CD4-positive, alpha-beta T cell treated with Interleukin-15 for 4 hours (primary cell): ENCODE measurements around the gene RBBP5.
"Not testable (repeated sequence)": the region's sequence is repeated elsewhere in the genome, so short reads cannot be mapped to it uniquely, and the experiment has no call there.

ENCODE experiments used
- DNase-seq: peaks from one replicate; pipeline ENCODE4 v3.0.0-alpha.2; 2020; ENCODE audit warnings: low spot score

The RBBP5 gene, protein sequence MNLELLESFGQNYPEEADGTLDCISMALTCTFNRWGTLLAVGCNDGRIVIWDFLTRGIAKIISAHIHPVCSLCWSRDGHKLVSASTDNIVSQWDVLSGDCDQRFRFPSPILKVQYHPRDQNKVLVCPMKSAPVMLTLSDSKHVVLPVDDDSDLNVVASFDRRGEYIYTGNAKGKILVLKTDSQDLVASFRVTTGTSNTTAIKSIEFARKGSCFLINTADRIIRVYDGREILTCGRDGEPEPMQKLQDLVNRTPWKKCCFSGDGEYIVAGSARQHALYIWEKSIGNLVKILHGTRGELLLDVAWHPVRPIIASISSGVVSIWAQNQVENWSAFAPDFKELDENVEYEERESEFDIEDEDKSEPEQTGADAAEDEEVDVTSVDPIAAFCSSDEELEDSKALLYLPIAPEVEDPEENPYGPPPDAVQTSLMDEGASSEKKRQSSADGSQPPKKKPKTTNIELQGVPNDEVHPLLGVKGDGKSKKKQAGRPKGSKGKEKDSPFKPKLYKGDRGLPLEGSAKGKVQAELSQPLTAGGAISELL

GRCh38 chr1:205121660-205122488 is at the start of gene RBBP5:
Gene RBBP5 (minus strand): TSS chr1:205121978. CDS start chr1:205121873, 105 bp downstream.
- peak; percentile 97 for DNase-seq

DNA sequence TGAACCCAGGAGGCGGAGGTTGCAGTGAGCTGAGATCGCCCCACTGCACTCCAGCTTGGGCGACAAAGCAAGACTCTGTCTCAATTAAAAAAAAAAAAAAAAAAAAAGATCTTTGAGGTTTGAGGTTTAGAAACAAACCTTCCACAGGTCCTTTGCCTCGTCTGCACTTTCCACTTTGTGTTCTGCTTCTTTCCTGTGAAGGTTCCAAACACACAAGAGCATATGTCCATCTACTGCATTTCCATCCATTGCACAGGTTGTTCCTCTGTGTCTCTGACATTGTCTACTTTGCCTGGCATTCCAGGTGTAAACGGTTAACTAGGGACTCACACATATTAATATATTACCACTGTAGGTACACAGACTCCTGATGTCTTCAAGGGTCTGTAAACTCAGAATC is 49.6 kb upstream of the RBBP5 start:
- DNase-seq = peak; percentile 4

DNA sequence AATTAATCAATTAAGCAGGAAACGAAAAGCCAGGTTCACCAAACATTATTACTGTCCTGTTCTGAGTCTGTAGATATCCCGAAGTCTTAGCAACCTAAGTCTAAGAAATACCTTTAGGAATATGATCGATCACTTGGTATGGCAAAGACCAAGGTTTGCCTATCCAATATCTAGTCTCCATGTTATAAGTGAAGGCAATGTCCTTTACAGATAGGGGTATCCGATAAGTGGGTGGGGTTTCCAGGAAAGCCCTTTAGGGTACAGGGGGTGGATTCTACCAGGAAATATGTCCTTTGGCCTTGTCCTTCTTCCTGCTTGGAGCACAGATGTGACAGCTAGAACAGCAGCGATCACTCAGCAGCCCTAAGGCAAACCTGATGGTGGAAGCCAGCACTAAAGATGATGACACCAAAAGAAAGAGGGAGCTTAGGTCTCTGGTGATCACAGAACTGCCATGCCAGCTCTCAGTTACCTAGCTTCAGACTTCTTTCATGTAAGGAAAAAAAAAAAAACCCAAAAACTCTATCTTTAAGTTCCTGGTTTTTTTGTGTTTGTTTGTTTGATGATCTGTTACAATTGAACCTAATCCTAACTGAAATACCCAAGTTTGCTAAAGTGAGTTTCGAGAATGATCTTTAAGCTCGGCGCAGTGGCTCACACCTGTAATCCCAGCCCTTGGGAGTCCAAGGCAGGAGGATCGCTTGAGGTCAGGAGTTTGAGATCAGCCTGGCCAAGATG is 48.9 kb upstream of the RBBP5 start:
- DNase-seq = no peak

DNA sequence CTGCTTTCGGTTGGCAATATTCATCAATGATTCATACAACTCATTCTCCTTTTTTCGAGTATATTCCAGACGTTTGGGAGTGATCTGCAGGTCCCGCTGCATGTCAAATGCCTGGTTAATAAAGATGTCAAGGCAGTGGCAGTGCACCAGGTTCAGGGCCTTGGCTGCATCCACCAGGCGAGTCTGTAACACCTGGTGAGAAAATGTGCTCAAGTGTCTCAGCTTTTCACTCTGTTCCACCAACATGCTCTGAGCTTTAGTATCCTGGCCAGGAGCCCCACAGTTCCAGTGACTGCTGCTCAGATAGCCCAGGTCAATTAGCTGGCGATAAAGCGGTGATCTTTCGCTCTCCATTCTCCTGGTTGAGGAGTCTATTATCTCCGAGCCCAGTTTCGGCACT is 47.5 kb upstream of the RBBP5 start:
- DNase-seq = no peak

DNA sequence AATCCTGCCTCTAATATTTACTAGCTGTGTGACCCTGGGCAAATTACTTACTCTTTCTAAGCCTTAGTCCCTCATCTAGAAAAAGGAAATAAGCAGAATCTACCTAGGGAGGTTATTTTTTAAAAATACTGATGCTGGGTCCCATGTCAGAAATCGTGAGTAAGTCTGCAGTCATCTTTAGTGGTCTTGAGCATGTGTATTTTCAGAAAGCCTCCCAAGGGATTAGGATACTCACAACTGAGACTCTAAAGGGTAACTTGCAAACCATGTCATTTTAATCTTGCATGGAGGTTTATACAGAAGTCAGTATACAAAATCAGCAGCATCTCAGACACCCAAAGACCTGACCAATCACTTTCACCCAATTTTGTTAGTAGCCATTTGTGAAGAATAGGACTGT is 46.5 kb upstream of the RBBP5 start:
- DNase-seq = no peak

DNA sequence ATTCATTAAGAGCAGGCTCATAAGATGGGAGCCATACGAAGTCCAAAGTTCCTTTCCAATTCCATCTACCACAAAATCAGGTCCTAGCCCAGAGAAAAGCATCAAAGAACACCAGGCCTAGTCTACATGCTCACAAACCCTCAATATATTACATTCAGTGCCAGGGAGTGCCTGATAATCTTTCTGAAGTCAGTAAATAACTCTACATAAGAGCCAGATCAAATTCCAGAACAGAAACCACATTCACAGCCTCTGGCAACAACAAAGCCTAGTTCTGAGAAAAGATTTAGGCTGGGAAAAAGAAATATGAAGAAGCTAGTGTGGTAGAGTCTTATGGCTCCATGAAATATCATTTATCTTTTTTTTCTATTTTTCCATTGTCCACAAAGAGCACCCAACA is 40.5 kb upstream of the RBBP5 start:
- no peak for DNase-seq

DNA sequence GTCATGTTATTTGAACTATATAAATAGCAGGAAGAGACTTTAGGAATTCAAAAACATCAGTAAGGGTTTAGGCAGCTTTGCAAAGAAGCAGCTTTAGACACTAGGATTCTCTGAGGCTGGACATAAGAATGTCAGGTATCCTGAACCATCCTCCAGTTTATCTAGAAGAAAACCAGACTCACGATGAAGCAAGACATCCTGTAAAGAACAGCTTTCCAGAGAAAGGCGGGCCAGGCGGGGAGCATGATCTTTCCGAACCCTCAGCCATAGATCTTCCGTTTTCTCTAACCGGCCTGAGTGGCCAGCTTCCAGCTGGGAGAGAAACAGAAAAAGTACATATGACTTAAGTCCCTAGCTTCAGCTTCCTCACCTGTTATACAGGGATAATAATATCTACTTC is 39.3 kb upstream of the RBBP5 start:
- DNase-seq = no peak

DNA sequence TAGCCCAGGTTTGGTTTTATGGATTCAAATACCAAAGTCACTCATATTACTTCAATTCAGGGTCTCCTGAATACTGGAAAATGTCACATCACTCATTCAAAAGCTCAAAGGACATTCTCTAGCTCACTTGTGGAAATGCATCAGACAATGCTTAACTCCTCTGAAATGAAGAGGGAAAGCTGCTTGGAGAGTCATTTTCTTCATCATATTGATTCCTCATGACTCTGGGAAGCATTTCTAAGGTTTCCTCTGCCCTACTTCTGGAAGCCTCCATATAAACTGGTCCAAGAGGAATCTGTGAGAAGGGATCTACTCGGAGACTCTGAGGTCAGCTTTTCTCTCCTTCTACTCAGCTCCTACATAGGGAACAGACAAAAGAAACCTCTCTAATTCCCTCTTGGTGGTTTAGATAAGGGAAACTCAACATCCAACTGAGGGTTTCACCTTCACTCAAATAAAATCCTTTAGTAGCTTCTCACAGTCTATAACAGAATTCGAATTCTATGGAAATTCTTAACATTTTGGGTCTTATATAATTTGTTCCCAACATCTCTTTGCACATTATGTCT is 36.4 kb upstream of the RBBP5 start:
- DNase-seq = no peak

DNA sequence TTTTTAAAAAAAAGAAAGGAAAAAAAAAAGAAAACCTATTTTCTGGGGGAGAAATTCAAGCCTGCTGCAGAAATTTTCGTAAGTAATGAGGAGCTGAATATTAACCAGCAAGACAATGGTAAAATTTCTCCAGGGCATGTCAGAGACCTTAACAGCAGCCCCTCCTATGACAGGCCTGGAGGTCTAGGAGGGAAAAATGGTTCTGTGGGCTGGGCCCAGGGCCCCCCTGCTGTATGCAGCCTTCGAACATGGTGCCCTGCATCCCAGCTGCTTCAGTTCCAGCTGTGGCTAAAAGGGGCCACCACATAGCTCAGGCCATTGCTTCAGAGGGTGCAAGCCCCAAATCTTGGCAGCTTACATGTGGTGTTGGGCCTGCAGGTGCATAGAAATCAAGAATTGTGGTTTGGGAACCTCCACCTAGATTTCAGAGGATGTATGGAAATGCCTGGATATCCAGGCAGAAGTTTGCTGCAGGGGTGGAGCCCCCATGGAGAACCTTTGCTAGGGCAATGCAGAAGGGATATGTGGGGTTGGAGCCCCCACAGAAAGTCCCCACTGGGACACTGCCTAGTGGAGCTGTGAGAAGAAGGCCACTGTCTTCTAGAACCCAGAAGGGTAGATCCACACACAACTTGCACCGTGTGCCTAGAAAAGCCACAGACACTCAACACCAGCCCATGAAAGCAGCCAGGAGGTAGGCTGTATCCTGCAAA is 34.0 kb upstream of the RBBP5 start:
- not testable (repeated sequence) for DNase-seq

DNA sequence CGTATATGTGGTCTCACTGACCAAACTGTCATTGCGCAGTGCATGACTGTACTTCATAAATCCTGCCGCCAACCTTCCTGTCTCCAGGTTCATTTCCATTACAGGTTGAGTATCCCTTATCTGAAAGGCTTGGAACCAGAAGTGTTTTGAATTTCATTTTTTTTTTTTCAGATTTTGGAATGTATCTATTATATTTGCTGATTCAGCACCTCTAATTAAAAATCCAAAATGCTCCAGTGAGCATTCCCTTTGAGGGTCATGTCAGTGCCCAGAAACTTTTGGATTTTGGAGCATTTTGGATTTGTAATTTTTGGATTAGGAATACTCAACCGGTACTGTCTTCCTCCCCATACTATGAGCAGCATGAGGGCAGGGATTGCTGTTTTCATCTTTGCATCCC is 30.7 kb upstream of the RBBP5 start:
- DNase-seq = no peak

- DNase-seq = no peak
Observed at GRCh38 chr1:205150651-205151428, 29.1 kb upstream of the RBBP5 start.

DNA sequence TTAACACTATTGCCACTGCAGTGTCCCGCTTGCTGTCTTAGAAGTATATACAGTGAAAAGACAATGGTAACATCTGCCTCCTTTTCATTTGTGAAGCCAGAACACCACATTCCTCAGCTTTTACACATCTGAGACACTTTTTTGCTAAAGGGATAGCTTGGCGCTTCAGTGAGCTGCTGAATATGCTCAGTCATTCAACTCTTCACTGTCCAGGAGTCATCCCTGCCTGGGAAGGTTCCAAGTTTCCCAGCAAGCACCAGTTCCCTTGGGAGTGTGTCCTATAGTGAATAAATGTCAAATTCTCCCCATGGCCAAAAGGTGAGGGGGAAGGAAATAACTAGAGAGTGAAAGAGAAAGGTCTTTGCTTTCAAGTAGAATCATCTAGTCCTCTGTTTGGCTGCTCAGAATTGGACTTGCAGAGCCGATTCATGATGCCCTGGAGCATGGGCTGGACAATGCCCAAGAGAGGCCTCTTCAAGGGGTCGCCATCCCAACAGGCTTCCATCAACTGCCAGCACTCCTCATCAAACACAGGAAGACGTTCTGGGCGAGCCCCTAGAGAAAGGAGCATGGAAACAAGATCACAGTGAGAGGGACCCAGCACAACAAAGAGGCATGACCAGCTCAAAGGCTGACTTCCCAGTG is 25.5 kb upstream of the RBBP5 start:
- no peak for DNase-seq

GRCh38 chr1:205144751-205145150 is 23.0 kb upstream of the RBBP5 start:
- no peak for DNase-seq

GRCh38 chr1:205144046-205144720 is 22.4 kb upstream of the RBBP5 start:
- no peak for DNase-seq

DNA sequence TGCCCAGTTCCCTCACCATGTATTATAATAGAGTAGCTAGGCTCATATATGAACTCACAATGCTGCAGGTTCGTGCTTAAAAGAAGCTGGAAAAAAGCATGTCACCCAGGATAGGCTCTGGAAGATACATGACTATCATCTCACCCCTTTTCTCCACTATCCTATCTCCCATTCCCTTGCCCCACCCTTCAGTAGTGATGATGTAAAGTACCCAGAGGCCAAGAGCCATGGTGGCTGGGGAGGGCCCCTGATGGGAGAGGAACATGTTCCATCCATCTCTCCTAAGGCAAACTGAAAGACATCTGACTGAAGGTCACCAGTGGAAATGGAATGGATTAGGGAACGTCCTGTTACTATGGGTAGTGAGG is 20.3 kb upstream of the RBBP5 start:
- DNase-seq = no peak

DNA sequence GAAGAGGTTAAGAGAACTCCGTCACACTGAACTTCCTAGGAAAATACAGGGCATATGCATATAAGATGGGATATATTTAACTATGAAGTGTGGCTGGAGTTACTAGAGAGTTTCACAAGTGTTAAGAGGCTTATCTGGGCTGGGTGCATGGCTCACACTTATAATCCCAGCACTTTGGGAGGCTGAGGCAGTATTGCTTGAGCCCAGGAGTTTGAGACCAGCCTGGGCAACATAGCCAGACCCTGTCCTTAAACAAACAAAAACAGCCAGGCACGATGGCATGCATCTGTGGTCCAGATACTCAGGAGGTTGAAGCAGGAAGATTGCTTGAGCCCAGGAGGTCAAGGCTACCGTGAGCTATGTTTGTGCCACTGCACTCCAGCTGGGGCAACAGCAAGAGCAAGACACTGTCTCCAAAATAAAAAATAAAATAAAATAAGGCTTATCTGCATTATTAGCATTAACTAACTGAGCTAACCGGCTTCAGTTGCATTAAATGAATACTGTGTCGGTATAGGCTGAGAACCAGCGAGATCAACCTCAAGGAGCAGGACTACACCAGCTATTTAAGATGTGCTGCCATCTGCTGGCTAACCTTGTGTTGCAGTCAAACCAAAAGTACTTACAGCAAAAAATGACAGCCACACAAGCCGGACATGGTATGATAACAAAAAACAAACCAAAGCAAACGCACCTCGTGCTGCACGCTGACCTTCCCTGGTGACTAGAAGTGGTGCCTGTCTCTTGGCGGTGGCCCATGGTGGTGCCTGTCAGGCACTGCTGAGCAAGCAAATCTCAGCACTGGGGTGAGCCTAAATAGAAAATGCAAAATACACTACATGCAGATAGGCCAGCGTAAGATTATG is 19.7 kb upstream of the RBBP5 start:
- peak; percentile 68 for DNase-seq

DNA sequence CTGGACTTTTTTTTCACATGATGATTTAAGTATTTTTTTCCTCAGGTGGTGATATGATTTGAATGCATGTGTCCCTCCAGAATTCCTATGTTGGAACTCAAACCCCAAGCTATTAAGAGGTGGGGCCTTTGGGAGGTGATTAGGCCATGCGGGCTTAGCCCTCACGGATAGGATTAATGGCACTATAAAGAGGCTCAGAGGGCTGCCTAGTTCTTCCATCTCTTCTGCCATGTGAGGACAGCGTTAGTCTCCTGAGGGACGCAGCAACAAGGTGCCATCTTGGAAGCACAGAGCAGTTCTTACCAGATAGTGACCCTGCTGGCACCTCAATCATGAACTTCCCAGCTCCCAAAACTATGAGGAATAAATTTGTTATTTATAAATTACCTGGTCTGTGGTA is 18.3 kb upstream of the RBBP5 start:
- no peak for DNase-seq

GRCh38 chr1:205137901-205138300 is 16.1 kb upstream of the RBBP5 start:
- DNase-seq = no peak

- DNase-seq = no peak
Observed at GRCh38 chr1:205133287-205133686, 11.5 kb upstream of the RBBP5 start.
